GM12878 (cell line): ENCODE data around the gene MYCBP2. TPM values are rescaled to one million over a fixed set of nuclear protein-coding genes. Genes with fewer than 3 reads are reported as not detected.

Experiments used
- ATAC-seq: fragments of 200-7000 bp; cut with Tn5 transposase; 3 replicates; pipeline ENCODE4 v1.9.1; 2020; ENCODE audit warnings: mild to moderate bottlenecking, moderate library complexity
- BruUV-seq: library from RNA; stranded (reverse); fragments of 400-500 nt; replicated peaks from 2 replicates; lab custom pipeline; 2021; lab: Mats Ljungman, UMichigan
- CTCF ChIA-PET: fragments of 300-600 bp; sonication (Branson Sonifier 250); formaldehyde crosslinking; extraction: SDS; loops from one replicate; lab custom pipeline; 2021; ENCODE audit warnings: inconsistent platforms; lab: Yijun Ruan, JAX
- POLR2A ChIA-PET: fragments of 350-600 bp; formaldehyde crosslinking; extraction: SDS; loops from one replicate; lab custom pipeline; 2021; ENCODE audit warnings: inconsistent platforms; lab: Charles Lee
- RAD21 ChIA-PET: fragments of 300-600 bp; sonication (Branson Sonifier 250); formaldehyde crosslinking; loops from one replicate; lab custom pipeline; 2023; ENCODE audit warnings: antibody characterized with exemption; ENCODE audit not compliant: unreplicated experiment; lab: Charles Lee
- SMC1A ChIA-PET: fragments of 300-600 bp; sonication (Branson Sonifier 250); formaldehyde crosslinking; loops from one replicate; lab custom pipeline; 2023; ENCODE audit not compliant: unreplicated experiment, uncharacterized antibody; lab: Charles Lee
- DNase-seq: peaks from one replicate; pipeline ENCODE4 v3.0.0-alpha.2; 2011; ENCODE audit warnings: low read depth, low spot score
- FAIRE-seq: peaks from 3 replicates; lab custom pipeline; 2011; peaks lifted over from hg19 to GRCh38; lab: Jason Lieb, UNC
- H2AFZ ChIP-seq: 2 replicates; pipeline ENCODE4 v1.6.0; 2011; ENCODE audit warnings: low read depth, low read length, control low read depth; ENCODE audit not compliant: control insufficient read depth
- H3K27ac ChIP-seq: 2 replicates; pipeline ENCODE4 v1.5.1; 2011; ENCODE audit warnings: control low read depth; ENCODE audit not compliant: control insufficient read depth, insufficient read depth
- H3K27me3 ChIP-seq, 2 experiments: replicated peaks in 1 of 2; 2 replicates each; pipeline versions ENCODE4 v1.6.0 to v1.6.1; 2011; ENCODE audit warnings: low read length in 1 of 2; ENCODE audit not compliant: control insufficient read depth in 2 of 2, insufficient read depth in 2 of 2
- H3K36me3 ChIP-seq, 2 experiments: 2 replicates each; pipeline ENCODE4 v1.5.1; 2011; ENCODE audit warnings: low read length in 1 of 2; ENCODE audit not compliant: control insufficient read depth in 2 of 2, insufficient read depth in 2 of 2
- H3K4me1 ChIP-seq: 2 replicates; pipeline ENCODE4 v1.6.1; 2011; ENCODE audit warnings: mild to moderate bottlenecking, low read length, moderate library complexity, mixed read lengths; ENCODE audit not compliant: control insufficient read depth, insufficient read depth
- H3K4me2 ChIP-seq: 2 replicates; pipeline ENCODE4 v1.6.0; 2011; ENCODE audit warnings: control low read depth; ENCODE audit not compliant: control insufficient read depth, insufficient read depth
- H3K4me3 ChIP-seq: fragments of 200-600 bp; sonication (generic); 2 replicates; pipeline ENCODE4 v1.5.1; 2016
- H3K79me2 ChIP-seq: 2 replicates; pipeline ENCODE4 v1.6.0; 2011; ENCODE audit warnings: low read length; ENCODE audit not compliant: control insufficient read depth, insufficient read depth
- H3K9ac ChIP-seq: 2 replicates; pipeline ENCODE4 v1.8.0; 2011; ENCODE audit warnings: low read length, control low read depth, mixed read lengths; ENCODE audit not compliant: control insufficient read depth, insufficient read depth
- H3K9me3 ChIP-seq: replicated peaks from 3 replicates; pipeline ENCODE4 v1.5.1; 2011; ENCODE audit warnings: mild to moderate bottlenecking, low read length; ENCODE audit not compliant: control insufficient read depth, insufficient read depth
- H4K20me1 ChIP-seq: 2 replicates; pipeline ENCODE4 v1.6.0; 2011; ENCODE audit not compliant: control insufficient read depth, insufficient read depth
- ATF7 ChIP-seq: fragments of 450-650 bp; IDR thresholded peaks from 2 replicates; pipeline ENCODE4 v1.6.1; 2016; ENCODE audit warnings: low read depth, mild to moderate bottlenecking
- BCL3 ChIP-seq: IDR thresholded peaks from 2 replicates; pipeline ENCODE4 v1.6.1; 2011; ENCODE audit warnings: borderline replicate concordance, low read depth, mild to moderate bottlenecking, moderate library complexity, low read length; ENCODE audit not compliant: insufficient read depth, poor library complexity, severe bottlenecking
- CUX1 ChIP-seq: IDR thresholded peaks from 2 replicates; pipeline ENCODE4 v1.6.1; 2012; ENCODE audit warnings: improper control_type of control experiment, low read depth, low read length; ENCODE audit not compliant: insufficient replicate concordance
- KLF5 ChIP-seq: fragments of 450-650 bp; IDR thresholded peaks from 2 replicates; pipeline ENCODE4 v1.6.1; 2014; ENCODE audit warnings: mild to moderate bottlenecking; ENCODE audit not compliant: partially characterized antibody
- MLLT1 ChIP-seq: fragments of 450-650 bp; IDR thresholded peaks from 2 replicates; pipeline ENCODE4 v1.6.1; 2016; ENCODE audit warnings: mild to moderate bottlenecking
- MTA2 ChIP-seq: fragments of 450-650 bp; IDR thresholded peaks from 2 replicates; pipeline ENCODE4 v1.6.1; 2016; ENCODE audit warnings: low read depth, mild to moderate bottlenecking, moderate library complexity
- NR2C1 ChIP-seq: fragments of 450-650 bp; IDR thresholded peaks from 2 replicates; pipeline ENCODE4 v1.6.1; 2017; ENCODE audit warnings: antibody characterized with exemption, mild to moderate bottlenecking, moderate library complexity
- POLR2AphosphoS5 ChIP-seq: IDR thresholded peaks from 2 replicates; pipeline ENCODE4 v1.6.1; 2011; ENCODE audit warnings: mild to moderate bottlenecking, low read length, inconsistent platforms
- TBL1XR1 ChIP-seq: IDR thresholded peaks from 2 replicates; pipeline ENCODE4 v1.6.1; 2012; ENCODE audit warnings: low read depth, low read length, improper control_type of control experiment
- ZNF592 ChIP-seq: fragments of 450-650 bp; IDR thresholded peaks from 2 replicates; pipeline ENCODE4 v1.6.1; 2017; ENCODE audit warnings: mild to moderate bottlenecking, moderate library complexity
- WGBS: methylation state at CpG from one replicate; pipeline ENCODE4 v1.1.6; 2016; ENCODE audit warnings: low lambda C conversion rate; ENCODE audit not compliant: insufficient replicate concordance, insufficient coverage; ENCODE audit errors: missing lambda C conversion rate; 5-methylcytosine and 5-hydroxymethylcytosine counted together
- in situ Hi-C: fragments of 300-500 bp; cut with MboI; formaldehyde crosslinking; loops from 9 replicates; pipeline ENCODE4 v1.14.3; 2018; ENCODE audit warnings: mixed read lengths
- intact Hi-C: fragments of 100-400 bp; cut with micrococcal nuclease; formaldehyde crosslinking; loops from one replicate; pipeline ENCODE4 v1.14.2; 2022; ENCODE audit not compliant: unreplicated experiment
- polyA plus RNA-seq, 11 experiments: library from polyadenylated mRNA; depleted of rRNA in 4 of 11; unstranded in 6 of 11; stranded (reverse) in 5 of 11; fragments of >200 nt; fragmentation: Nextera tagmentation in 4 of 11; fragmentation: Illumina TruSeq in 1 of 11; extraction: Ambion mirVana in 4 of 11; extraction: Trizol in 1 of 11; gene quantifications; 1 replicate in 1 of 11; 2 replicates in 10 of 11; pipeline versions ENCODE4 v1.2.1 to v1.2.3, GENCODE V29; 2011 to 2016; ENCODE audit warnings: inconsistent platforms in 2 of 11, missing spikeins in 2 of 11, low read depth in 1 of 11
- total RNA-seq, 4 experiments: library from RNA; depleted of rRNA in 3 of 4; stranded (reverse); fragments of >200 nt in 3 of 4; fragmentation: Illumina TruSeq in 1 of 4; extraction: Trizol in 1 of 4; gene quantifications; 2 replicates each; pipeline versions ENCODE4 v1.2.1 to v1.2.3, GENCODE V29; 2013 to 2021

The MYCBP2 gene
- total and polyA plus RNA-seq, 10 of the 15 experiments (the other 5 are each of a cell fraction or from before 2014, with no cell fraction given), result 51.9 to 152 (median 98.2) TPM

GRCh38 chr13:77323858-77324257, 3.0 kb downstream of the MYCBP2 start:
- Histone ChIP-seq H4K20me1 (no peaks in the 10 kb centered on the region), H3K36me3 (no peaks in the 10 kb centered on the region), H2AFZ (no peak overlapping the region), H3K4me1 (peaks cover 14% of the 10 kb centered on the region; the same call in 1 of the 2 replicates), H3K4me2 (peak overlapping the region; percentile 70), H3K79me2 (peaks cover 85% of the 10 kb centered on the region), H3K4me3 (peak overlapping the region; percentile 85), H3K27ac (peak overlapping the region; percentile 88), H3K27me3 (no peaks in the 10 kb centered on the region), H3K9me3 (no peaks in the 10 kb centered on the region), H3K9ac (no peak overlapping the region)
- POLR2A ChIA-PET, result no interaction called here
- CTCF ChIA-PET, result interaction anchor here (7.4 kb wide), 1 partner anchor 154 kb away, joined by 80 read pairs; no protein-coding TSS in a partner anchor
- BruUV-seq, result no TSS peak
- RAD21 ChIA-PET, result interaction anchor here (0.8 to 7.0 kb wide), 2 partner anchors 21 to 154 kb away, joined by 3 to 135 read pairs; no protein-coding TSS in a partner anchor
- DNase-seq (no peak), FAIRE-seq (no peak), ATAC-seq (peak; percentile 8)
- intact Hi-C loops, result no loop called here
- SMC1A ChIA-PET, result interaction anchor here (1.0 to 8.6 kb wide), 6 partner anchors 11 to 154 kb away, joined by 3 to 113 read pairs (median 27); no protein-coding TSS in a partner anchor
- in situ Hi-C loops, result loop anchor here (10.0 kb wide), 1 partner anchor 391 kb away; no protein-coding TSS in a partner anchor
- WGBS, result 0% methylated on average over 1 of the region's 1 CpG
- TF ChIP-seq BCL3 (no peak), ATF7 (peak; percentile 48; the same call in 1 of the 2 replicates), MLLT1 (peak; percentile 90), CUX1 (peak; percentile 50), NR2C1 (peak; percentile 54; the same call in 1 of the 2 replicates), ZNF592 (no peak), MTA2 (peak; percentile 87), KLF5 (no peak), TBL1XR1 (peak; percentile 77; the same call in 1 of the 2 replicates), POLR2AphosphoS5 (peak; percentile 37; the same call in 1 of the 2 replicates)
